IMR-90 (cell line): ENCODE results near the gene TIE1.
A peak's percentile ranks its signal among the peaks of the same experiment; 100 is the strongest.

Experiments used
- CEBPB ChIP-seq: IDR thresholded peaks from 2 replicates; pipeline ENCODE4 v1.6.1; 2012; ENCODE audit warnings: low read depth, low read length, improper control_type of control experiment
- CHD1 ChIP-seq: IDR thresholded peaks from 2 replicates; pipeline ENCODE4 v1.6.1; 2012; ENCODE audit warnings: low read depth, low read length, improper control_type of control experiment
- FOS ChIP-seq: fragments of 150-350 bp; IDR thresholded peaks from 2 replicates; pipeline ENCODE4 v1.6.1; 2016; ENCODE audit warnings: low read depth, low read length
- MAZ ChIP-seq: IDR thresholded peaks from 2 replicates; pipeline ENCODE4 v1.6.1; 2012; ENCODE audit warnings: low read depth, mild to moderate bottlenecking, low read length, improper control_type of control experiment, moderate library complexity, borderline replicate concordance
- MXI1 ChIP-seq: IDR thresholded peaks from 2 replicates; pipeline ENCODE4 v1.6.1; 2012; ENCODE audit warnings: low read depth, mild to moderate bottlenecking, low read length, moderate library complexity, borderline replicate concordance
- NFE2L2 ChIP-seq: fragments of 150-350 bp; IDR thresholded peaks from 2 replicates; pipeline ENCODE4 v1.6.1; 2016; ENCODE audit warnings: low read depth, mild to moderate bottlenecking, low read length
- POLR2A ChIP-seq: IDR thresholded peaks from 2 replicates; pipeline ENCODE4 v1.6.1; 2012; ENCODE audit warnings: mild to moderate bottlenecking, low read depth, low read length
- RAD21 ChIP-seq: IDR thresholded peaks from 2 replicates; pipeline ENCODE4 v1.6.1; 2012; ENCODE audit warnings: low read length, improper control_type of control experiment
- RFX5 ChIP-seq: IDR thresholded peaks from 2 replicates; pipeline ENCODE4 v1.8.0; 2012; ENCODE audit warnings: low read depth, mild to moderate bottlenecking, low read length, moderate library complexity
- TF ChIP-seq, protein P1 (sequence below): conservative IDR thresholded peaks from 2 replicates; pipeline ENCODE4 v1.5.1; 2012; ENCODE audit warnings: mild to moderate bottlenecking, low read depth, low read length, improper control_type of control experiment
- TF ChIP-seq, protein P2 (sequence below): fragments of 150-350 bp; IDR thresholded peaks from 2 replicates; pipeline ENCODE4 v1.6.1; 2017; ENCODE audit warnings: mild to moderate bottlenecking, antibody characterized with exemption, low read length, low read depth

GRCh38 chr1:43267291-43267805 is 33.4 kb upstream of the TIE1 start:
- TF ChIP-seq, protein P1, sequence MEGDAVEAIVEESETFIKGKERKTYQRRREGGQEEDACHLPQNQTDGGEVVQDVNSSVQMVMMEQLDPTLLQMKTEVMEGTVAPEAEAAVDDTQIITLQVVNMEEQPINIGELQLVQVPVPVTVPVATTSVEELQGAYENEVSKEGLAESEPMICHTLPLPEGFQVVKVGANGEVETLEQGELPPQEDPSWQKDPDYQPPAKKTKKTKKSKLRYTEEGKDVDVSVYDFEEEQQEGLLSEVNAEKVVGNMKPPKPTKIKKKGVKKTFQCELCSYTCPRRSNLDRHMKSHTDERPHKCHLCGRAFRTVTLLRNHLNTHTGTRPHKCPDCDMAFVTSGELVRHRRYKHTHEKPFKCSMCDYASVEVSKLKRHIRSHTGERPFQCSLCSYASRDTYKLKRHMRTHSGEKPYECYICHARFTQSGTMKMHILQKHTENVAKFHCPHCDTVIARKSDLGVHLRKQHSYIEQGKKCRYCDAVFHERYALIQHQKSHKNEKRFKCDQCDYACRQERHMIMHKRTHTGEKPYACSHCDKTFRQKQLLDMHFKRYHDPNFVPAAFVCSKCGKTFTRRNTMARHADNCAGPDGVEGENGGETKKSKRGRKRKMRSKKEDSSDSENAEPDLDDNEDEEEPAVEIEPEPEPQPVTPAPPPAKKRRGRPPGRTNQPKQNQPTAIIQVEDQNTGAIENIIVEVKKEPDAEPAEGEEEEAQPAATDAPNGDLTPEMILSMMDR: no peak
- TF ChIP-seq NFE2L2 (no peak), POLR2A (no peak), MAZ (peak; percentile 92; the same call in 1 of the 2 replicates), RAD21 (no peak), CHD1 (no peak), FOS (no peak), CEBPB (peak; percentile 48), MXI1 (no peak), RFX5 (no peak)
- TF ChIP-seq, protein P2, sequence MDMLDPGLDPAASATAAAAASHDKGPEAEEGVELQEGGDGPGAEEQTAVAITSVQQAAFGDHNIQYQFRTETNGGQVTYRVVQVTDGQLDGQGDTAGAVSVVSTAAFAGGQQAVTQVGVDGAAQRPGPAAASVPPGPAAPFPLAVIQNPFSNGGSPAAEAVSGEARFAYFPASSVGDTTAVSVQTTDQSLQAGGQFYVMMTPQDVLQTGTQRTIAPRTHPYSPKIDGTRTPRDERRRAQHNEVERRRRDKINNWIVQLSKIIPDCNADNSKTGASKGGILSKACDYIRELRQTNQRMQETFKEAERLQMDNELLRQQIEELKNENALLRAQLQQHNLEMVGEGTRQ: no peak
